BE2C (cell line): Measurements from ENCODE around the gene ADAMTS17.
A peak's percentile ranks its signal among the peaks of the same experiment; 100 is the strongest.

Experiments
- DNase-seq: peaks from one replicate; pipeline ENCODE4 v3.0.0-alpha.2; 2020
- H3K27me3 ChIP-seq: fragments of 250-450 bp; sonication (Bioruptor Pico); 2 replicates; pipeline ENCODE4 v1.5.1; 2020; ENCODE audit warnings: mild to moderate bottlenecking
- H3K36me3 ChIP-seq: fragments of 250-450 bp; sonication (Bioruptor Pico); 2 replicates; pipeline ENCODE4 v1.5.1; 2020; ENCODE audit warnings: mild to moderate bottlenecking
- H3K4me1 ChIP-seq: fragments of 250-450 bp; sonication (Bioruptor Pico); 2 replicates; pipeline ENCODE4 v1.5.1; 2020
- H3K4me3 ChIP-seq: 2 replicates; pipeline ENCODE4 v1.5.1; 2011; ENCODE audit warnings: low read depth, low read length
- H3K9me3 ChIP-seq: fragments of 250-450 bp; sonication (Bioruptor Pico); 2 replicates; pipeline ENCODE4 v1.5.1; 2020
- CTCF ChIP-seq: IDR thresholded peaks from 2 replicates; pipeline ENCODE4 v1.5.1; 2012; ENCODE audit warnings: mild to moderate bottlenecking, low read depth, low read length

The ADAMTS17 gene

DNA sequence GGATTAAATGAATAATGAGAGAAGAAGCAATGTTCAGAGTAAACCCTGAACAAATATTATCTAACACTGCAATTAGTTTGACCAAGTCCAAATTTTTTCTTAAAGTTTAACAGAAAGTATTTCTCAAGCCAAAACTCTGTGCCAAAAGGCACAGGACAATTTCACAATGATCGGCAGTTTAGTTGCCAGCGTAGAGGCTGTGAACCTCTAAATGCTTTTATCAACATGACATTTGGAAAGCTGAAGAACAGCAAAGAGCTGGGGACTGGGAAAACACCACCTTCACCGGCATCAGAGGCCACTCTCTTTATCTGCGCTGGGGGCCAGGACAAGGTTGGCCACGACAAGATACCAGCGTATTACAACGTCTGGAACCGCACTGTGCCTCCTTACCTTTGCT is 125.6 kb downstream of the ADAMTS17 start:
- no peak for TF ChIP-seq CTCF
- Histone ChIP-seq H3K4me1 (peaks cover 3% of the 10 kb centered on the region), H3K36me3 (no peaks in the 10 kb centered on the region)

DNA sequence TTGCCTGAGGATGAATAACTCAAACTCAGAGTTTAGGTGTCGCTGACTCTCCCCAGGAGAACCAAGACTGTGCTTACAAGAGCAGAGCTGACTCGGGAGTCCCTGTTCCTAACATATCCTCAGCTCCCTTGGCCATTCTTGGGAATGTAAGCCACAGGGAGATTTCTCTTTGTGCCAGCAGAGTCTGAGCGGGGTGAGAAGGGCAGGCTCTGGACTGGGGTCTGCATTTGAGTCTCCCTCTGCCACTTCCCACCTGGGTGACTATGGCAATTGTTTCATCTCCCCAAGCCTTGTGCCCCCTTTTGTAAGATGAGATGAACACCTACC is 126.0 kb downstream of the ADAMTS17 start:
- TF ChIP-seq CTCF = no peak
- no peaks in the 10 kb centered on the region for H3K27me3 ChIP-seq
- no peak for DNase-seq
- peaks cover 3% of the 10 kb centered on the region for H3K4me1 ChIP-seq
- no peaks in the 10 kb centered on the region for H3K9me3 ChIP-seq
- no peak overlapping the region for H3K4me3 ChIP-seq
- H3K36me3 ChIP-seq = no peaks in the 10 kb centered on the region

More for the DNA sequence above, 125.6 kb downstream of the ADAMTS17 start:
- H3K9me3 ChIP-seq = no peaks in the 10 kb centered on the region
- no peaks in the 10 kb centered on the region for H3K27me3 ChIP-seq
- DNase-seq = no peak
- H3K4me3 ChIP-seq = no peak overlapping the region

DNA sequence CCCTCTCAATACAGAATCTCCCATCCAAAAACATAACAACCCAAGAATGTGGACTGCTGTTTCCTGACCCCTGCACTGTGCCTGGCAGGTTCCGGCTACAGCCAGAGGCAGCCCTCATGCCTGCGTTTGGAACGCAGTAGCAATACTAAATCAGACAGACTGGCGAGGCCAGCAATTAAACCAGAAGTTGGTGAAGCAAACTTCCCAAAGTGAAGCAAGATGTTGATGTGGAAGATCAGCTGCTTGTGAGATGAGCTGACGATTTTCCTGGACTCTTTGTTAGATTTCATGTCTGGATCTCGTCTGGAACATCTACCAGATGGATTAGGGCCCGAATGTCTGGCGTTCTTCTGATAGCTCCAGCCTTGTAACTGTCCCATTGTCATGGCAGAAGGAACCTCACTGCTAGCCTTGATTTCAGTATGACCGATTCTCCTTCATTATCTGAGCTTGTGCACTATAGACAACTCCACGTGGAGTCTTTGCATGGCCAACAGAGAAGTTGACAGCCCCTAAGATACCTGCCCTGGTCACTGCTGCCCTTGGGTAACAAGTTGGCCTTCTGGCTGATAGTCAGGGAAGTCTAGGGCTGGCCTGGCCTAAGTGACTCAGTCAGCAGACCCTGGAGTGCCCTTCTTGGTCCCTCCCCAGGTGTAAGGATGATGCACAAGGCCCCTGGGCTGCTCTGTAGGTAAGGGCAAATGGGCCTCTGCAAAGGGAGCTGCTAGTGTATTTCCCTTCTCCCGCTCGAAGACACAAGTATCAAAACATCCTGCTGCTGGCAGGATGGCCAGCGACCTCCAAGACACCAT is 126.5 kb downstream of the ADAMTS17 start:
- no peak for DNase-seq
- no peaks in the 10 kb centered on the region for H3K36me3 ChIP-seq
- H3K4me3 ChIP-seq = no peak overlapping the region
- no peaks in the 10 kb centered on the region for H3K9me3 ChIP-seq
- no peak for TF ChIP-seq CTCF
- H3K4me1 ChIP-seq = peaks cover 3% of the 10 kb centered on the region
- no peaks in the 10 kb centered on the region for H3K27me3 ChIP-seq

DNA sequence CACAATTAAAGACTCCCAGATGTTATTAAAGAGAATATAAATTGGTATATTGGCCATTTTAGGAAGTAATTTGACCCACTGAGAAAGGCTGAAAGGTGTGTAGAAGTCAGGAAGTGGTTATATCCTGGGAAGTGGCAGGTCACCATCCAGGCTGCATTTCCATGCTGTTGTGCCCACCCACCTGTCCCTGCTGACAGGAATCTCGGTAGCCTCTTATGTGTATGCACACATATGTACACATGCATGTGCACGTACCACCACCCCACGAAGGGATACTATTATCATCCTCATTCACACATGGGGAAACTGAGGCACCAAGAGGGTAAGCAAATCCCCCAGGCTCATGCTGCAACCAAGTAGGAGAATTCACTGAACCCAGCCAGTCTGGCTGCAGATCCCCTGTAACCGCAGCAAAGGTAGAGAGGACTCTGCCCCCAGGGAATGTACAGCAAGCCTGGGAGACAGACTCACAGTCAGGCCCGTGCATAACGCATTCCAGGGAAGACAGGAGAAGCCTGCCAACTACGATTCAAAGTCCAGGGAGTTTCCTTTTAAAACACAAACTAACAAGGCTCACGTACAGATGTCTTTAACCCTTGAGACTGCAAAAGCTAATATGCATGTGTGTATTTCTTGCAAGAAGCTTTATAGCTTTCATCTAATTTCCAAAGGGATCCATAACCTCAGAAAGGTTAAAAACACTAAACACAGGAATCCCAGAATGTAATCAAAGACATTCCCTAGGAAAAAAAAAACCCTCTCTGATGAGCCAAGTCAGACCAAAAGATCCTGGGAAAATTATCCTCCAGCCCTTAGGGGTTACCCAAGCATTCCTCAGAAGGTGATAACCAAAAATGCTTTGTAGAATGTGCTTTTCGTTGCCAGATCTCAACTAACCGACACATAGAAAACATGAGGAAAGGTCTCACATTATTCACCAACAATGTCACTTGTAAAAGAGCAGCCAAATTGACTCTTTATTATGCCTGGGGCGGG is 129.6 kb downstream of the ADAMTS17 start:
- DNase-seq = peak; percentile 37

GRCh38 chr15:100210338-100210737 is 131.4 kb downstream of the ADAMTS17 start:
- H3K4me3 ChIP-seq = no peak overlapping the region
- H3K9me3 ChIP-seq = no peaks in the 10 kb centered on the region
- H3K27me3 ChIP-seq = no peaks in the 10 kb centered on the region
- no peaks in the 10 kb centered on the region for H3K36me3 ChIP-seq
- no peak for TF ChIP-seq CTCF
- DNase-seq = no peak
- H3K4me1 ChIP-seq = peaks cover 13% of the 10 kb centered on the region

More for the DNA sequence above, 129.6 kb downstream of the ADAMTS17 start:
- peaks cover 7% of the 10 kb centered on the region for H3K4me1 ChIP-seq
- no peaks in the 10 kb centered on the region for H3K9me3 ChIP-seq
- H3K27me3 ChIP-seq = no peaks in the 10 kb centered on the region
- no peak for TF ChIP-seq CTCF
- H3K36me3 ChIP-seq = no peaks in the 10 kb centered on the region
- no peak overlapping the region for H3K4me3 ChIP-seq
